ENCODE data around the gene KCNN4. TPM values are rescaled to one million over a fixed set of nuclear protein-coding genes. Genes with fewer than 3 reads are reported as not detected.

Gene KCNN4
- total RNA-seq, 2 donors from 2014 or later, result not detected

DNA sequence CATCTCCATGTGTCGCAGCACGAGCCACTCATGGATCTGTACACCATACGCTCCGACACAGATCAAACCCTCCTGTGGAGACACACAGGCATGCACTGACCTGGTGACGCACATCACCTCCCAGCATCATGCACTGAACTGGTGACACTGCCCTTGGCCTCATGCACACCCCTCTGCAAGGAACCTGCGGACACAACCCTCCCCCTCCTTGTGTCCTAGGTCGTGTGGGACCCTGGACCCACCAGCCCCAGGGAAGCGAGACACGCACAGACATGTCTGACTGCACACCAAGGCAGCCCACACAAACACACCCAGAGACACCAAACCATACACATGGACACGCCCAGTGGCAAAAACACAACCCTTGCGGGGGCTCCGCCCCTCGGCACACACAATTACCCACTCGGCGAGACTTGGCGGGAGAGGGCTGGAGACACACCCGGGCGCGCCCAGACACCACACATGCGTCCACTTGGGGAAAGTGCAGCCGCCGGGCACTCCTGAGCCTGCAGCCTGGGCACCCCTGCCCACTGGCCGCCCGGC lies 2.0 kb upstream of the KCNN4 start:
- H3K27ac ChIP-seq (ENCODE audit: low read depth, low read length), result no peak overlapping the region
- no peaks in the 10 kb centered on the region for H3K36me3 ChIP-seq (ENCODE audit: control insufficient read depth, insufficient read depth, low read length)
- Mint-ChIP-seq H3K4me3 (no peak overlapping the region), H3K9me3 (no peaks in the 10 kb centered on the region), H3K4me1 (peaks cover 14% of the 10 kb centered on the region), H3K27ac (no peak overlapping the region), H3K27me3 (ENCODE audit: insufficient read depth) (peaks cover 38% of the 10 kb centered on the region), H3K36me3 (ENCODE audit: low read depth) (no peaks in the 10 kb centered on the region)
- H3K4me3 ChIP-seq (ENCODE audit: low read length), result no peak overlapping the region
- H3K4me1 ChIP-seq (ENCODE audit: control insufficient read depth, insufficient read depth, low read length), result no peaks in the 10 kb centered on the region
- no peak for TF ChIP-seq CTCF (conservative IDR thresholded peaks at IDR 0.05)
- no peak for DNase-seq
- 89 to 96% methylated on average over 12 to 24 of the region's 24 CpGs for WGBS, 2 experiments (ENCODE audit: insufficient coverage in 1 of 2, insufficient read length in 1 of 2)
- H3K27me3 ChIP-seq (ENCODE audit: control insufficient read depth, insufficient read depth, low read length, poor library complexity, severe bottlenecking), result no peaks in the 10 kb centered on the region
- no peaks in the 10 kb centered on the region for H3K9me3 ChIP-seq (ENCODE audit: control insufficient read depth, low read length)
- no peak overlapping the region for H3K9ac ChIP-seq (ENCODE audit: extremely low read depth, low read length, poor library complexity, severe bottlenecking)

GRCh38 chr19:43782311-43782660 lies 1.5 kb upstream of the KCNN4 start:
- WGBS, 2 experiments (ENCODE audit: insufficient coverage in 1 of 2, insufficient read length in 1 of 2), result 50 to 79% methylated on average over 2 to 8 of the region's 8 CpGs
- Histone ChIP-seq H3K4me1 (ENCODE audit: control insufficient read depth, insufficient read depth, low read length) (no peaks in the 10 kb centered on the region), H3K36me3 (ENCODE audit: control insufficient read depth, insufficient read depth, low read length) (no peaks in the 10 kb centered on the region), H3K9ac (ENCODE audit: extremely low read depth, low read length, poor library complexity, severe bottlenecking) (no peak overlapping the region), H3K4me3 (ENCODE audit: low read length) (no peak overlapping the region), H3K27ac (ENCODE audit: low read depth, low read length) (no peak overlapping the region), H3K27me3 (ENCODE audit: control insufficient read depth, insufficient read depth, low read length, poor library complexity, severe bottlenecking) (no peaks in the 10 kb centered on the region), H3K9me3 (ENCODE audit: control insufficient read depth, low read length) (no peaks in the 10 kb centered on the region)
- no peaks in the 10 kb centered on the region for H3K9me3 Mint-ChIP-seq
- H3K4me1 Mint-ChIP-seq, result peaks cover 14% of the 10 kb centered on the region
- DNase-seq, result no peak
- peaks cover 42% of the 10 kb centered on the region for H3K27me3 Mint-ChIP-seq (ENCODE audit: insufficient read depth)
- no peak for TF ChIP-seq CTCF (conservative IDR thresholded peaks at IDR 0.05)
- H3K27ac Mint-ChIP-seq, result no peak overlapping the region
- H3K36me3 Mint-ChIP-seq (ENCODE audit: low read depth), result no peaks in the 10 kb centered on the region
- no peak overlapping the region for H3K4me3 Mint-ChIP-seq

GRCh38 chr19:43781630-43782310 lies 997 bp upstream of the KCNN4 start:
- Histone ChIP-seq H3K4me3 (ENCODE audit: low read length) (no peak overlapping the region), H3K9ac (ENCODE audit: extremely low read depth, low read length, poor library complexity, severe bottlenecking) (no peak overlapping the region), H3K9me3 (ENCODE audit: control insufficient read depth, low read length) (no peaks in the 10 kb centered on the region), H3K27ac (ENCODE audit: low read depth, low read length) (no peak overlapping the region), H3K4me1 (ENCODE audit: control insufficient read depth, insufficient read depth, low read length) (no peaks in the 10 kb centered on the region), H3K27me3 (ENCODE audit: control insufficient read depth, insufficient read depth, low read length, poor library complexity, severe bottlenecking) (no peaks in the 10 kb centered on the region), H3K36me3 (ENCODE audit: control insufficient read depth, insufficient read depth, low read length) (no peaks in the 10 kb centered on the region)
- Mint-ChIP-seq H3K9me3 (no peaks in the 10 kb centered on the region), H3K4me1 (peaks cover 14% of the 10 kb centered on the region), H3K36me3 (ENCODE audit: low read depth) (no peaks in the 10 kb centered on the region), H3K4me3 (no peak overlapping the region), H3K27ac (no peak overlapping the region), H3K27me3 (ENCODE audit: insufficient read depth) (peaks cover 44% of the 10 kb centered on the region)
- DNase-seq, result no peak
- 91 to 95% methylated on average over 12 to 14 of the region's 14 CpGs for WGBS, 2 experiments (ENCODE audit: insufficient coverage in 1 of 2, insufficient read length in 1 of 2)
- no peak for TF ChIP-seq CTCF (conservative IDR thresholded peaks at IDR 0.05)
